T-helper 1 cell (primary cell): Measurements from ENCODE around the gene ARHGEF37.
"Not testable (repeated sequence)": the region's sequence is repeated elsewhere in the genome, so short reads cannot be mapped to it uniquely, and the experiment has no call there.

Source experiments
- DNase-seq, 5 donors: peaks; one replicate each; pipeline ENCODE4 v3.0.0-alpha.2; 2012 to 2020

ARHGEF37 gene

GRCh38 chr5:149649730-149650129, 68.4 kb downstream of the ARHGEF37 start:
- not testable (repeated sequence) for DNase-seq

GRCh38 chr5:149651686-149652085, 70.4 kb downstream of the ARHGEF37 start:
- peak in 1 of 5 donors; percentile 38 for DNase-seq

- no peak for DNase-seq
These were observed 71.4 kb downstream of the ARHGEF37 start for GRCh38 chr5:149652697-149653096.

GRCh38 chr5:149654231-149654630, 72.9 kb downstream of the ARHGEF37 start:
- no peak for DNase-seq

GRCh38 chr5:149654883-149655505, 73.7 kb downstream of the ARHGEF37 start:
- no peak for DNase-seq

- no peak for DNase-seq
These were observed 75.4 kb downstream of the ARHGEF37 start for GRCh38 chr5:149656576-149657182.

- DNase-seq, result no peak
These were observed 76.0 kb downstream of the ARHGEF37 start for GRCh38 chr5:149657324-149657723.

- no peak for DNase-seq
These were observed 77.0 kb downstream of the ARHGEF37 start for GRCh38 chr5:149658299-149658698.

GRCh38 chr5:149664083-149664482, 82.8 kb downstream of the ARHGEF37 start:
- no peak for DNase-seq

GRCh38 chr5:149664666-149665415, 83.5 kb downstream of the ARHGEF37 start:
- DNase-seq, result no peak

GRCh38 chr5:149665416-149666175, 84.3 kb downstream of the ARHGEF37 start:
- no peak for DNase-seq

- DNase-seq, result no peak
These were observed 85.0 kb downstream of the ARHGEF37 start for GRCh38 chr5:149666212-149666852.

GRCh38 chr5:149667084-149667828, 86.0 kb downstream of the ARHGEF37 start:
- DNase-seq, result no peak

GRCh38 chr5:149667829-149668330, 86.6 kb downstream of the ARHGEF37 start:
- no peak for DNase-seq

GRCh38 chr5:149669273-149669672, 88.0 kb downstream of the ARHGEF37 start:
- not testable (repeated sequence) for DNase-seq

GRCh38 chr5:149671544-149671943, 90.2 kb downstream of the ARHGEF37 start:
- no peak for DNase-seq

GRCh38 chr5:149672701-149673476, 91.6 kb downstream of the ARHGEF37 start:
- no peak for DNase-seq

- no peak for DNase-seq
These were observed 93.4 kb downstream of the ARHGEF37 start for GRCh38 chr5:149674686-149675085.

- DNase-seq, result no peak
These were observed 94.4 kb downstream of the ARHGEF37 start for GRCh38 chr5:149675610-149676201.

GRCh38 chr5:149677731-149678130, 96.4 kb downstream of the ARHGEF37 start:
- DNase-seq, result no peak
